GM18499 (cell line): ENCODE measurements around the gene PRDM10.
"Not testable (repeated sequence)": the region's sequence is repeated elsewhere in the genome, so short reads cannot be mapped to it uniquely, and the experiment has no call there.

ENCODE experiments used
- ATAC-seq: cut with Tn5 transposase; IDR thresholded peaks from one replicate; pipeline ENCODE4 v1.9.1; 2021; ENCODE audit warnings: moderate number of reproducible peaks; ENCODE audit not compliant: insufficient read depth, unreplicated experiment

PRDM10 gene

DNA sequence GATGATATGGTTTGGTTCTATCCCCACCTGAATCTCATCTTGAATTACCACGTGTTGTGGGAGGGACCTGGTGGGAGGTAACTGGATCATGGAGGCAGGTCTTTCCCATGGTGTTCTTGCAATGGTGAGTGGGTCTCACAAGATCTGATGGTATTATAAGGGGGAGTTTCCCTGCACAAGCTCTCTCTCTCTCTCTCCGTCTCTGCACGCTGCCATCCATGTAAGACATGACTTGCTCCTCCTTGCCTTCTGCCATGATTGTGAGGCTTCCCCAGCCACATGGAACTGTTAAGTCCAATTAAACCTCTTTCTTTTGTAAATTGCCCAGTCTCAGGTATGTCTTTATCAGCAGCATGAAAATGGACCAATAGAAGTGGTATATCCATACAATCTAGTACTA, 13.2 kb upstream of the PRDM10 start:
- not testable (repeated sequence) for ATAC-seq

DNA sequence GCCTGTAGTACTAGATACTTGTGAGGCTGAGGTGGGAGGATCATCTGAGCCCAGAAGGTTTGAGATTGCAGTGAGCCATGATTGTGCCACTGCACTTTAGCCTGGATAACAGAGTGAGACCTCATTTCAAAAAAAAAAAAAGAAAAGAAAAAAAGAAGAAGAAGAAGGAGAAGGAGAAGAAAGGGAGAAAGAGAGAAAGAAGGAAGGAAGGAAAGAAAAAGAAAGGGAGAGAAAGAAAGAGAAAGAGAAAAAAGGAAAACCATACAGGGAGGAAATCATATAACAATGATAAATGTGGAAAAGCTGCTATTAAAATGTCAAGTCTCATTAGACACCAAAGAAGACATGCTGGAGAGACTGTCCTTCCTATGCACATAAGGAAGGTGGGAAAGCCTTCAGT, 5.7 kb upstream of the PRDM10 start:
- ATAC-seq, result no peak

GRCh38 chr11:130006929-130007328, 4.3 kb upstream of the PRDM10 start:
- no peak for ATAC-seq

GRCh38 chr11:130003717-130004001, 1.0 kb upstream of the PRDM10 start:
- ATAC-seq, result no peak

DNA sequence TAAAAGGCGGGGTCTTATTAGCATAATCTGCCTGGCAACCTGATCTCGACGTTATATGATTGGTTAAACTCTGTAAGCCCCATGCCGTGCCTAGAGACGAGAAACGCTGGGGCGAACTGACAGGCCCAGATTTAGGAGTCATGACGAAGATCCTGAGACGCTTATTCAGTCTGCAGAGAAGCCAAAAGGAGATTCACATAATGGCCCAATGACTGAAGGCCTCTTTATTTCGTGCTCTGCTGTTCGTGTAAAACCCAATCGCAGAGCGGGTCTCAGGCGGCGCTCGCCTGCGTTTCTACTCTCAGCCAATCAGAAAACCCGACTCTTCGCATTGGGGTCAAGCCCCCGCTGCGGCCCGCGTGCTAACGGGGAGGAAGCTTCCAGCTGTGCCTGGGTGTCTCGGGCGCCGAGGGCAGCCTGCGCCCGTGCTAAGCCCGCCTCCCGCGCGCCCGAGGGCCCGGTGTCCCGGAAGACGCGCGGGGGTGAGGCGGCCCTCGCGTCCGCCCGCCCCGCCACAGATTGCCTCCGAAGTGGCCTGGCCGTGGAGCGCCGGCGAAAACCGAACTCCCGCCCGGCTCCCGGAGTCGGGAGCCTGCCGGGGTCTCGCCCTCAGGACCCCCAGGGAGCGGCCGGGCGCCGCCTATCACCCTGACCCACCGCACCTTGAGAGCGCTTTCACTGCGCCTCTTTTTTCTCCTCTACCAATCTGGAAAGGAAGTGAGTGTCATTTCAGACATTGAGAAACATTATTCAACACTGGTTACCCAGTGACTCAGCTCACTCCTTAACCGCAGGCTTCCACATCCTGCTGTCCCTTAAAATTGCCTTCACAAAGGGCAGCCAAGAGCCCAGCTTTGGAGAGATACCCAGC, 446 bp upstream of the PRDM10 start:
- ATAC-seq, result peak; percentile 61

GRCh38 chr11:130001461-130002351, 929 bp downstream of the PRDM10 start:
- no peak for ATAC-seq

DNA sequence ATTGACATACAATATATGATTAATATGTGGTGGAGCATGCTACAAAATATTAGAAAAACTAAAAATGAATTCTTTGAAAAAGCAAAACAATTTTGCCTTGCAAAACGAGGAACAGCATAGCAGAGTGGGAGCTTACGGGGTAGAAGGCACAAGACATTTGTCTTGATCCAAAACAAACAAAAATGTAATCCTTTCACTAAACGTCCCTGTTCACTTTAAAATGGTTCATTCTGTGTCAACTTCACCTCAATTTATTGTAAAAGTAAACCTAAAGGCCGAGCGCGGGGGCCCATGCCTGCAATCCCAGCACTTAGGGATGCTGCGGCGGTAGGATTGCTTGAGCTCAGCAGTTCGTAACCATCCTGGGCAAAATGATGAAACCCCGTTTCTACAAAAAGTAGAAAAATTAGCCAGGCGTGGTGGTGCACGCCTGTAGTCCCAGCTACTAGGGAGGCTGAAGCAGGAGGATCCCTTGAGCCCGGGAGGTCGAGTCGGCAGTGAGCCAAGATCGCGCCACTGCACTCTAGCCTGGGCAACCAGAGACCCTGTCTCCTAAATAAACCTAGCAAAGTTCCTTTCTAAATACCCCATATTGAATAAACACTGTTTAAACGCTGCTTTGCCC, 2.0 kb downstream of the PRDM10 start:
- ATAC-seq, result no peak

GRCh38 chr11:129999407-129999806, 3.2 kb downstream of the PRDM10 start:
- ATAC-seq, result no peak

GRCh38 chr11:129998905-129999304, 3.7 kb downstream of the PRDM10 start:
- ATAC-seq, result no peak

GRCh38 chr11:129998107-129998506, 4.5 kb downstream of the PRDM10 start:
- ATAC-seq, result no peak

DNA sequence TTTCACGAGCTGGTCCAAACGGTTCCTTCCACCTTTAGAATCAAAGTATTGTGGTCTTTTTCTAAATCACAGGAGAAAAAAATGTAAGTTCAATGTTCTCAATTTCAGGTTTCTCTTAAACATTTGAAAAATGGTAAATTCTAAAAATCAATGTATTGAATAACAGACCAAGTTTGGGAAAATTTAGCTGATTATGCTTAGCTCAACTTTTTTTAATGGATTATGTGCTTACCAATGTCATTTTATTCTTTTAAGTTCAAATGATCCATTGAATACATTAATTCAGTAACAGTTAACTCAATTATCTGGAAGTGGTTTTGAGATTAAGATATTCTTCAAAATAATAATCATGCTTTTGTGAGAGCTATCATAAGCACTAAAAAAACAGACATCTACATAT, 5.1 kb downstream of the PRDM10 start:
- no peak for ATAC-seq

DNA sequence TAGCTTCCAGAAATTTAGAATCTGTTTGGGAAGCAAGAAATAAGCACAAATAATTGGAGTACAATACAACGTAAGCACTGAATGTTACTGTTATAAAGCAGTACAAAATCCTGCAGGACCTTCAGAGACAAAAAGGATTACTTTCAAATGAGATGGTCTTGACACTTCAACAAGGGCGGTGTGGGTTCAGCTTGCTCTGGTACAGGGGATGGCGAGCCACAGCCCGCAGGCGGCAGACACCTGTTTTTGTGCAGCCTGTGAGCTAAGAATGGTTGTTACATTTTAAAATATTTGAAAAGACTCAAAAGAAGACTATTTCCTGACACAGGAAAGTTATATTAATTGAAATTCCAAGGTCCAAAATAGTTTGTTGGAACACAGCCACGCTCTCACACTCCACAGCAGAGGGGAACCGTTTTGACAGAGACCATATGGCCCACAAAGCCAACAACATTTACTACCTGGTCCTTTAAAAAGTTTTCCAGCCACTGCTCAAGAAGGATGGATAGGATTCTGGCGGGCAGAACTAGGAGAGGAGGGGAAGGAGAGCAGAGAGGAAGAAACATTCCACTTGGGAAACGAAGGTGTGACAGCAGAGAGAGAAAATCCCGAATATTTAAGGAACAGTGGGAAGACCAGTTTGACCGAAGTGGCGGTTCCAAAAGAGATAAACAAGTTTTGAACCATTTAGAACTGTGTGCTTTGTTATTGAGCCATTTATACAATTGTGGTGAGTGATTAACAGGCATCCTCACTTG, 6.3 kb downstream of the PRDM10 start:
- no peak for ATAC-seq

GRCh38 chr11:129995163-129995562, 7.5 kb downstream of the PRDM10 start:
- no peak for ATAC-seq

- peak; percentile 75 for ATAC-seq
Observed at GRCh38 chr11:129992161-129992944, 10.3 kb downstream of the PRDM10 start.

DNA sequence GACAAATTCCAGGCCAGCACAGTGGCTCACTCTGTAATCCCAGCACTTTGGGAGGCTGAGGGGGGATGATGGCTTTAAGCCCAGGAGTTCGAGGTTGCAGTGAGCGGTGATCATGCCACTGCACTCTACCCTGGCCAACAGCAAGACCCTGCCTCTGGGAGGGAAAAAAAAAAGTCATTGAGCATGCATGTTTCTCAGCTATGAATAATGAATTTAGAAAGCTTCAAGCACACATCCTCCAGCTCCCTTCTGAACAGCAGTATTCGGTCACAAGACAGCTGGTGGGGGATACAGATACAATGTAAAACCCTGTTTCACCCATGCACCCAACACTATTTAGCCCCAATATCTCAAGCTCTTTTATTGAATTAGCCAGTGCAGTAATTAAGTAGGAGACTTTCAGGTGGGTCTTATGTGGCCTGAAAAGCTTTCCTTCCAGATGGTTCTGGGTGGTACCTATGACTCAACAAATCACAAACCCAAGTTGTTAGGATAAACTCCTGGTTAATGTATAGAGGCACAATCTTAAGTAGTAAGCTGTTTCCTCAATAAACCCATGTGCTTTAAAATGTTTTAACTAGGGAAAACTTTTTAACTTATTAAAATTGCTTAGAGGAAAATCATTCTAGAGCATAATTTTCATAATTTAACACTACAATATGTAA, 13.4 kb downstream of the PRDM10 start:
- no peak for ATAC-seq

DNA sequence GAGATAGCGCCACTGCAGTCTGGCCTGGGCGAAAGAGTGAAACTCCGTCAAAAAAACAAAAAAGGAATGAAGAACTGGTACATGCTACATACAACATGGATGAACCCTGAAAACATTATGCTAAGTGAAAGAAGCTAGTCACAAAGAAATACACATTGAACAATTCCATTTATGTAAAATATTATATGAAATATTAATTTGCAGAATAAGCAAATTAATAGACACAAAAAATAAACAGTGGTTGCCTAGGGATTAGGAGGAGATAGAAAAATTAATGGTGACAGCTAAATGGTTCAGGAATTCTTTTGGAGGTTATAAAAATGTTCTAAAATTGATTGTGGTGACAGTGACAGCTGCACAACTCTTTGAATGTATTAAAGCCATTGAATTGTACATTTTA, 14.7 kb downstream of the PRDM10 start:
- ATAC-seq, result no peak

GRCh38 chr11:129985823-129986222, 16.8 kb downstream of the PRDM10 start:
- ATAC-seq, result no peak

DNA sequence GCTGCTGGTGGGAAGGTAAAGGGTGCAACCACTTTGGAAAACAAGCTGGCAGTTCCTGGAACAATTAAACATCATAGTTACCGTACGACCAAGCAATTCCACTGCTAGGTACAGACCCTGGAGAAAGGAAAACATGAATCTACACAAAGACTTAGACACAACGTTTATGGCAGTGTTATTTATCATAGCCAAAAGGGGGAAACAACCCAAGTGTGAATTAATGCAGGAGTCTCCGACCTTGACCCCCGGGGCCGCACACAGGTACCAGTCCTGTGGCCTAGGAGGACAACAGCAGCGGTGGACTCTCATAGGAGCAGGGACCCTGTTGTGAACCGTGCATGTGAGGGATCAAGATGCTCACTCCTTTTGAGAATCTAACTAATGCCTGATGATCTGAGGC, 22.5 kb downstream of the PRDM10 start:
- ATAC-seq, result no peak

- ATAC-seq, result no peak
Observed at GRCh38 chr11:129979046-129979605, 23.5 kb downstream of the PRDM10 start.
